ENCODE measurements around the gene MLN.

DNA sequence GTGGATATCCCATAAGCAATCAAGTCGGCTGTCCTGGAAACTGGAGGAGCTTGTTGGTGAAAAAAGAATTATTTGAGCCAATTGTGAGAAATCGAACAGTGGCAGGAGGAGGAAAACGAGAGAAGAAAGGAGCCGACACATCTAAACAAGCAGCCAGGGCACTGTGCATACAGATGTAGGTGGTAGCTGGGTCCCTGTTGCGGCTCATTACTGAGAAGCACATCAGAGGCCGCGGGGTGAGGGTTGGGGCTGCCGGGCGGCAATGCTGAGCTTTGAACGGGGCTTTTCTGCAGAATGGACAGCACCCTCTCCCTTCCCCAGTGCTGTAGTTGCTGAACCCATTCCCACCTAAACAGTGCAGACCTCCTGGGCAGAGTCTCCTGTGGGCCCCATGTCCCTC lies 10.8 kb downstream of the MLN start:
- TF ChIP-seq CTCF (IDR thresholded peaks at IDR 0.05; ENCODE audit: poor library complexity) (no peak), EZH2 (IDR thresholded peaks at IDR 0.05; ENCODE audit: borderline replicate concordance) (no peak)
